ENCODE data around the gene ZNF287. TPM values are rescaled to one million over a fixed set of nuclear protein-coding genes. Genes with fewer than 3 reads are reported as not detected.
A peak's percentile ranks its signal among the peaks of the same experiment; 100 is the strongest.

Gene ZNF287
- total and polyA plus RNA-seq, 9 of the 15 experiments (the other 6 are each of a cell fraction or from before 2014, with no cell fraction given) = 0.01 to 0.27 (median 0.18) TPM; not detected in 2

- TF ChIP-seq CHD1 (IDR thresholded peaks at IDR 0.05; ENCODE audit: low read length) (no peak), ETV1 (tag; conservative IDR thresholded peaks at IDR 0.05; ENCODE audit: low read depth) (0 out of 2 replicates have a peak, but pooled peaks have one; percentile 18), NCOR1 (IDR thresholded peaks at IDR 0.05) (0 out of 2 replicates have a peak, but pooled peaks have one; percentile 24), JUN (IDR thresholded peaks at IDR 0.05; ENCODE audit: borderline replicate concordance, low read depth, low read length) (peak; percentile 70), JUN (CRISPR knock-in tag; IDR thresholded peaks at IDR 0.05; ENCODE audit: borderline replicate concordance) (no peak), ESRRA (IDR thresholded peaks at IDR 0.05; ENCODE audit: borderline replicate concordance, low read depth) (peak; percentile 59; the same call in 1 of the 2 replicates), CBX2 (IDR thresholded peaks at IDR 0.05; ENCODE audit: insufficient read depth, low read length, poor library complexity, severe bottlenecking) (no peak), CHCHD3 (CRISPR knock-in tag; IDR thresholded peaks at IDR 0.05) (no peak), ATF3 (IDR thresholded peaks at IDR 0.05) (peak; percentile 84), ATF3 (CRISPR knock-in tag; conservative IDR thresholded peaks at IDR 0.05) (no peak), CBX3 (IDR thresholded peaks at IDR 0.05; ENCODE audit: borderline replicate concordance in 1 of 2, low read length in 2 of 2) (no peak), POLR3A (IDR thresholded peaks at IDR 0.05; ENCODE audit: borderline replicate concordance, extremely low read depth, insufficient read depth, insufficient read length) (no peak), SMARCE1 (IDR thresholded peaks at IDR 0.05) (peak; percentile 42; the same call in 1 of the 2 replicates), EWSR1 (IDR thresholded peaks at IDR 0.05; ENCODE audit: borderline replicate concordance, low read depth, partially characterized antibody) (no peak), ZBTB40 (IDR thresholded peaks at IDR 0.05) (peak; percentile 69), ZBTB40 (CRISPR knock-in tag; IDR thresholded peaks at IDR 0.05) (no peak), FOSL1 (tag; conservative IDR thresholded peaks at IDR 0.05) (peak; percentile 91), EGR1 (conservative IDR thresholded peaks at IDR 0.05) (peak; percentile 56), ZBTB7A (IDR thresholded peaks at IDR 0.05; ENCODE audit: borderline replicate concordance, control insufficient read depth, low read depth, low read length) (0 out of 2 replicates have a peak, but pooled peaks have one; percentile 32), DACH1 (IDR thresholded peaks at IDR 0.05; ENCODE audit: partially characterized antibody) (peak; percentile 27)
These were observed 52.4 kb downstream of the ZNF287 start (continued) for GRCh38 chr17:16516594-16517051.

Data from K562 (cell line).